AG04449 (cell line): ENCODE data around the gene IER5L.
A peak's percentile ranks its signal among the peaks of the same experiment; 100 is the strongest.

Experiments used
- CTCF ChIA-PET: fragments of 350-600 bp; formaldehyde crosslinking; extraction: SDS; loops from one replicate; lab custom pipeline; 2021; ENCODE audit warnings: antibody characterized with exemption; lab: Yijun Ruan, JAX
- POLR2A ChIA-PET: fragments of 400-600, 350-600 bp; formaldehyde crosslinking; extraction: SDS; loops from one replicate; lab custom pipeline; 2020; ENCODE audit warnings: antibody characterized with exemption, inconsistent platforms; lab: Yijun Ruan, JAX
- DNase-seq: peaks from one replicate; pipeline ENCODE4 v3.0.0-alpha.2; 2010; ENCODE audit warnings: low read depth, low spot score
- H3K4me3 ChIP-seq: 2 replicates; pipeline ENCODE4 v1.5.1; 2011; ENCODE audit warnings: low read depth, mild to moderate bottlenecking, control low read depth, low read length
- TF ChIP-seq, protein P1 (sequence below): IDR thresholded peaks from one replicate; pipeline ENCODE4 v1.5.1; 2011; ENCODE audit warnings: mild to moderate bottlenecking, moderate library complexity, low read length, control low read depth, inconsistent platforms; ENCODE audit not compliant: insufficient read depth; ENCODE audit errors: missing control alignments

Gene IER5L

DNA sequence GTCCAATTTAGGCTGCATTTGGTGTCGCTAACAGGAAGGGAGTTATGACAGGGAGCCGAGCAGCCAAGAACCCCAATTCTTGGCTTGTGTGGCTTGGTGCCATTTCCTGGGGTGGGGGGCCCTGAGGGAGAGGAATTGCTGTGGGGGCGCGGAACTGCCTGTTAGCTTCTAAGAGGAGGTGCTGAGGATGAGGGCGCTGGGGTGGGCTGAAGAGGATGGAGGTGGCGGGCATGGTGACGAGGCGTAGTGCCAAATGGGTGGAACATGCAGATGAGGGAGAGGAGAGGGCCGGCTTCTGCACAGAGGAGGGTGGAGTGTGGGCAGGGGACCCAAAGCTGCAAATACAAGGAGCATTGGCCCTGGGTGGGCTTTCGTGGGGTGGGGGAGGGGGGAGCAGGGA, 27.9 kb downstream of the IER5L start:
- TF ChIP-seq, protein P1, sequence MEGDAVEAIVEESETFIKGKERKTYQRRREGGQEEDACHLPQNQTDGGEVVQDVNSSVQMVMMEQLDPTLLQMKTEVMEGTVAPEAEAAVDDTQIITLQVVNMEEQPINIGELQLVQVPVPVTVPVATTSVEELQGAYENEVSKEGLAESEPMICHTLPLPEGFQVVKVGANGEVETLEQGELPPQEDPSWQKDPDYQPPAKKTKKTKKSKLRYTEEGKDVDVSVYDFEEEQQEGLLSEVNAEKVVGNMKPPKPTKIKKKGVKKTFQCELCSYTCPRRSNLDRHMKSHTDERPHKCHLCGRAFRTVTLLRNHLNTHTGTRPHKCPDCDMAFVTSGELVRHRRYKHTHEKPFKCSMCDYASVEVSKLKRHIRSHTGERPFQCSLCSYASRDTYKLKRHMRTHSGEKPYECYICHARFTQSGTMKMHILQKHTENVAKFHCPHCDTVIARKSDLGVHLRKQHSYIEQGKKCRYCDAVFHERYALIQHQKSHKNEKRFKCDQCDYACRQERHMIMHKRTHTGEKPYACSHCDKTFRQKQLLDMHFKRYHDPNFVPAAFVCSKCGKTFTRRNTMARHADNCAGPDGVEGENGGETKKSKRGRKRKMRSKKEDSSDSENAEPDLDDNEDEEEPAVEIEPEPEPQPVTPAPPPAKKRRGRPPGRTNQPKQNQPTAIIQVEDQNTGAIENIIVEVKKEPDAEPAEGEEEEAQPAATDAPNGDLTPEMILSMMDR = no peak
- DNase-seq = no peak
- ChIA-PET CTCF (interaction anchor here (1.2 to 18.3 kb wide), 3 partner anchors 7 to 21 kb away, joined by 4 to 345 read pairs (median 28); partner anchors contain the start of gene IER5L), POLR2A (no interaction called here)
- H3K4me3 ChIP-seq = no peak overlapping the region

DNA sequence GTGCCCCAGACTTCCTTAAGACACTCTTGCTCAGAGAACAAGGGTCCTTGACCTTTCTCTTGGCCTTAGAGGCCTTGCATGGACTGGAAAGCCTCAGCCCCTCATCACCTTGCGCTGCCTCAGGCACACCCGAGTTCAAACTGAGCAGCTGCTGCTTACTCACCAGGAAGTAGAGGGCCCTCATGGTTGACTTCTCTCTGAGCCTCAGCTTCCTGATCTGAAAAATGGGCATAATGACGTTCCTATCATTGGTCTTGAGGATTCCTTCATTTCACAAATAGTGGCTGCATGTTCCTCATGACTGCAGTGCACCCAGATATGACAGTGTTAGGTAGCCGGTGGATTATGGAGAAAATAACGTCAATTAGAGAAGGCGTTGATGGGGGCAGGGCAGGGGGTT, 28.6 kb downstream of the IER5L start:
- TF ChIP-seq, protein P1 = no peak
- CTCF ChIA-PET = interaction anchor here (1.2 to 18.3 kb wide), 2 partner anchors 17 to 22 kb away, joined by 4 to 345 read pairs; partner anchors contain the start of gene IER5L
- no peak overlapping the region for H3K4me3 ChIP-seq
- no peak for DNase-seq
- POLR2A ChIA-PET = interaction anchor here (0.9 kb wide), 1 partner anchor 334 kb away, joined by 3 read pairs; no protein-coding TSS in a partner anchor

DNA sequence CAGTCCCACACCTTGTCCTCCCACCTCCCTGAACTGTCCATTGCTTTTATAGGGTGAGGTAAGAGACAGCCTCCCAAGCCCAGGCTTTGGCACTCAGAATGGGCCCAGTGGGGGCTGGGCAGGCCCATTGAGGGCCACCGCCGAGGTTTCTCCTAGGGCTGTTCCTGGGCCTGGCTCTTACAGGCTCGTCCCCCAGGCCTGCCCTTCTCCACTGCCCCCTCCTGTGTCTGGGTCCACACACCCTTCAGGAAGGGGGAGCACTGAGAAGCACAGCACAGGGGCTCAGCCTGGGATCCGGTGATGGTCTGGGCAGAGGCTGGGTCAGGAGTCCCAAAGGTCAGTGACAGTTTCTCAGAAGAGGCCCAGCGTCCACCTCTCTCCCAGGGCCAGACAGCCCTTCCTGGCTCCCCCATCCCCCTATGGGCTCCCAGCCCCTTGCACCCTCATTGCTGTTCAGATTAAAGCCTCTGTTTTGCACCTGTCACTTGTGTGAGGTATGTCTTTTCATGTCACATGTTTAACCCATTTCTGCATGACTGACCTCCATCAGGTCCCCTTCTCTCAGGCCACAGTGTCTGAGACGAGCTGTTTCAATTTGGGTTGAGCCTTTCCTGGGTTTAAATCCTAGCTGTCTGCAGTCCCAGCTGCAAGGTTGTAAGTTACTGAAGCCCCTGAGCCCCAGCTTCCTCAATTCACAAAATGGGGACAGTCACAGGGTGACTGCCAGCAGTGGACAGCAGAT, 29.4 kb downstream of the IER5L start:
- no peak overlapping the region for H3K4me3 ChIP-seq
- TF ChIP-seq, protein P1 = no peak
- POLR2A ChIA-PET = interaction anchor here (0.9 kb wide), 1 partner anchor 335 kb away, joined by 3 read pairs; no protein-coding TSS in a partner anchor
- no peak for DNase-seq
- CTCF ChIA-PET = interaction anchor here (0.7 to 18.3 kb wide), 2 partner anchors 22 to 463 kb away, joined by 3 to 345 read pairs; partner anchors contain the start of gene IER5L

DNA sequence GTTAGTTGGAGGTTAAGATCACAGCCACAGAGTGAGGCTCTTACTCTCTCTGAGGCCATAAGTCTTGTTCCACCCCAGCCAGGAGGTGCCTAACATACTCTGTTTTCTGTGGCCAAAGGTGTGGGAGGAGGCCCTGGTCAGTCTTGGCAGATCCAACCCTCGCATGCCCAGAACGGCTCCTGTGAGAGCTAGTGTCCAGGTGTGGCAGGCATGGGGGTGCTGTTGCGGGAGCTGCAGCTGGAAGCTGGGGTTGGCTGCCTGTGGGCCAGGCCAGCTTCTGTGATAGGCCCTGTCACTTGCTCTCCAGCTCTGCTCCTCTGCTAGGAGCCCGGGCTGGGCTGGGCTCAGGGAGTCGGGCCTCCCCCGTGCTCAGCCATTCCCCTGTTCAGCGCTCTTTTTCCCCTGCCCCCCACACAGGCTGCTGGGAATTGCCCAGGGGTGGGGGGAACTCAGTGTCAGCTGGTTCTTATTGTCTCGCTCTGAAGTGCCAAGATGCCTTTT, 31.6 kb downstream of the IER5L start:
- H3K4me3 ChIP-seq = no peak overlapping the region
- no peak for DNase-seq
- ChIA-PET POLR2A (interaction anchor here (0.6 to 11.6 kb wide), 6 partner anchors 19 to 426 kb away, joined by 3 to 233 read pairs (median 6); partner anchors contain the start of gene IER5L), CTCF (interaction anchor here (1.1 to 18.3 kb wide), 7 partner anchors 8 to 478 kb away, joined by 3 to 345 read pairs (median 5); partner anchors contain the start of gene IER5L)
- TF ChIP-seq, protein P1 = no peak

DNA sequence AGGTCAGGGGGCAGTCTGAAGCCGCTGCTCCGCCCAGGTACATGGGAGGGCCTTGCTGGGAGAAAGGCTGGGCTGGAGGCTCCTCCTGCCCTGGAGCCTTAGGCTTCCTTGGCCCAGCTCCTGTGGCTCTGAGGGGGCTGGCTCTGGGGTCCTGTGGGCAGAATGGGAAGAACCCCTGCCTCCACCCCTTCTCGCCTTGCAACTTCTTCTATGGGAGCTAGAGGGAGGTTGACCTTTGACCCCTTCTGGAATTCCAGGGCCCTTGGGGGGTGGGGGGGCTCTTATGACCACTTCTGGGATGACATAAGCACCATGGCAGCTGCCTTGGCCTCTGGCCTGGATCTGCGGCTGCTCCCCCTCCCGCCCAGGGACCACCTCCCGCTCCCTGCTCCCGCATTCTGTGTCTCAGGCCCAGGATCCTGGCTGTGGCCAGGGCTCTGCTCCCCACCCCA, 32.2 kb downstream of the IER5L start:
- ChIA-PET POLR2A (interaction anchor here (1.6 to 11.6 kb wide), 4 partner anchors 20 to 351 kb away, joined by 5 to 233 read pairs (median 8); partner anchors contain the start of gene IER5L), CTCF (interaction anchor here (1.1 to 18.3 kb wide), 7 partner anchors 9 to 478 kb away, joined by 3 to 345 read pairs (median 5); partner anchors contain the start of gene IER5L)
- TF ChIP-seq, protein P1 = no peak
- H3K4me3 ChIP-seq = no peak overlapping the region
- DNase-seq = peak; percentile 56
